HG03432 (cell line): ENCODE measurements around the gene EDIL3.
A peak's percentile ranks its signal among the peaks of the same experiment; 100 is the strongest.
"Not testable (repeated sequence)": the region's sequence is repeated elsewhere in the genome, so short reads cannot be mapped to it uniquely, and the experiment has no call there.

Source experiments
- ATAC-seq: cut with Tn5 transposase; IDR thresholded peaks from one replicate; pipeline ENCODE4 v1.9.1; 2021; ENCODE audit warnings: mild to moderate bottlenecking, moderate library complexity; ENCODE audit not compliant: unreplicated experiment

Gene EDIL3

DNA sequence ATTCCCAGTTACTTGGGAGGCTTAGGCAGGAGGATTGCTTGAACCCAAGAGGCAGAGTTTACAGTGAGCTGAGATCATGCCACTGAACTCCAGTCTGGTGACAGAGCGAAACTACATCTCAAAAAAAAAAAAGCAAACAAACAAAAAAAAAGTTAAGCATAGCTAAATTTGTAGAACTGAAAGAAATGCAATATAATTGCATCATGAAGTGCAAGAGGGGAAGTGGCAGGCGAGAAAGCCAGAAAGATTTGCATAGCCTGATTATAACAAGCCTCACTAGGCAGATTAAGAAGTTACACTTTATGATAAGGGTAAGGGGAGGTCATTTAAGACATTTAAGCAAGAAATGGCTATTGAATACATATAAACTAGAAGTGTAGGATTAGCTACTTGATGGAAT, 187.1 kb downstream of the EDIL3 start:
- peak; percentile 77 for ATAC-seq

DNA sequence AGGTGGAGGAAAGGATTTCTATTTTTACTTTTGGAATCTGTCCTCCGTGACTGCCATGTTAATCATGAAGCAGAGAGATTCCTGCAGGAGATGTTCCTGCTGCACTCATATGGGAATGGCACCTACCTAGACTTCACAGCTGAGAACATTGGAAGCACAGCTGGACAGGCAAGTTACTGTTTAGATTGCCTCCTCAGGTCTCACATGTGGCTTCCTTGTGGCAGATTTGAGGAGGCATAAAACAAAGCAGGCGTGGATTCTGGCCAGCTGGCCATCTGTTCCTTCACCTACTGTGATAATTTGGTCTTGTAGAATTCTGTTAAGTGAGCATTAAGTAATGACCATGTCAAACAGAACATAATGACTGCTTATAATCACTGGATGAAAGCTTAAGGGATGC, 193.4 kb downstream of the EDIL3 start:
- no peak for ATAC-seq

DNA sequence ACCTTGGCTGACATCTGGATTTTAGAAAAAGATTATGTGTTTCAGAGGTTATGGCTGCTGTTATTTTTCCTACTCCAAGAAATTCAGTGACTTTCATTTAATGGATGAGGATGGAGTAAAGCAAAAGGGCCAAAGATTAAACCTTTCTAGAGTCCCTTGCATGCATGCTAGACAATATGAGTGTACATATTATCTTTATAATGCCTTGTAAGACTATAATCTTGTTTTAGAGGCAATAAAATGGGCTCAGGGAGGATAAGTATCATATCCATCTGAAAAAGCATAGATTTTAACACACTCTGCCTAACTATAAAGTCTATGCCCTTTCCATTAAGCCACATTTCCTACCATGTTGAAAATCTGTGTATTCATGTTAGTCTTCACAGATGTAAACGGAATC, 199.8 kb downstream of the EDIL3 start:
- no peak for ATAC-seq

DNA sequence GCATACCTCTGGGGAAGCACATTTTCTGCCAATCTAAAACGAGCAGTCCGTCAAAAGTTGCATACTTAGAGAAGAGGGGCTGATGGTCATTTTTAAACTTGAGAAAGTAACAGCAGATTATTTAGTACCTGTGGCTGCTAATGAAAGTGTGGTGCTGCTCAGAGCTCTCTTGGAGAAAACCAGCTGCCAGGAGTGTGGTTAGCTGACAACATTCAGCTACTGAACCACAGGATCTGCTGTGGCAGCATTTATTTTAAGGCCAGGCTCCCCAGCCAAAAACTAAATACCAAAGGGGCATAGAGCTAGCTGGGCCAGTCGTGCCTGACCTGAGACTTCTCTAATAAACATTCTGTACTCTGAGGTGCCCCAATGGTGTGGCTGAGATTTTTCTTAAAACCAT, 203.6 kb downstream of the EDIL3 start:
- ATAC-seq = peak; percentile 44

DNA sequence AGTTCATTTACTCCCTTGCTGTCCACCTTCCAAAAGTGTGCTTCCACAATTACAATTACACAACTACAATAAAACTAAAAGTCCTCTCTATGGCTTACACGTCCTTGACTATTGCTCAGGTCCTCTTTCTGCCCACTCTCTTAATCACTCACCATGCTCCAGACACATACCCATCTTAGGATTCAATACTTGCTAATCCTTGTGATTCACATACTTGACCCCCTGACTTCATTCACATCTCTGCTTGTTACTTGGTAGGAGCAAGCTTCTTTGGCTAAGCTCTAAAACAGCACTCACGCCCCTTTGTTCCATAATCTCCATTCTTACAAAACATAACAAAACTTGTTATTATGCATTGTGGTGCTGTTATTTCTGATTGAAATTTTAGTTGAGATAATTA, 215.8 kb downstream of the EDIL3 start:
- ATAC-seq = no peak

DNA sequence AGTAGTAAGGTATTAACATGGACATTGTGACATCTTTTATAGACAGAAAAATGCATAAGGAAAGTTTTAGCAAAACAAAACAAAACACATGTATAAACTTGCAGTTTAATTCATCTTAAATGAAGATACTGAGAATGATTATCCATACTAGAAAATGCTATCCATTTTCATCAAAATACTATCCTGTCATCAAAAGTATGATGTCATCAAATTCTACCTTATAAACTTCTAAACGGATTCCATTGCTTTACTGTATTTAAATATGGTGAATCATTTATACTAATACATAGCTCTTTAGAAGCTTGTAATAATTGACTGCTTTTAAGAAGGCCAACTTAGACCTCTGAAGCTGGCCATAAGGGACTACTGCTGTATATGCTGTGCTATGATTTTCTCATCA, 221.0 kb downstream of the EDIL3 start:
- no peak for ATAC-seq

DNA sequence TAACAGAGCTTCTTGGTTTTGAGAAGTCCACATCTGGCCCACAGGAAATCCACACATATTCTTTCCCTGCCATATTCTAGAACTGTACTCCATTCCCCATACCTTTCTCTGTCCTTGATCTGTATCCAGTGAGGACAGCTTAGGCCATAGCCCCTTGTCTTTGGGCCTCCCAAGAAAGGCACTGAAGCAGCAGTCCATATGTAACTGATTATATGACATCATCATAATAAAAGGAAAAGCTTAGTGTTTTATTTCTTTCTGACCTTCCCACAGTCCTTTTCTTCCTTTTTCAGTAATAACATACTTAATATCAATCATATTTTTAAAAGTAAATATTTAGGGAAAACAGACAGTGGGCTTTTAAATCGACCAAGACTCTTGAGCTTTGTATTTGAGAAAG, 222.0 kb downstream of the EDIL3 start:
- ATAC-seq = no peak

DNA sequence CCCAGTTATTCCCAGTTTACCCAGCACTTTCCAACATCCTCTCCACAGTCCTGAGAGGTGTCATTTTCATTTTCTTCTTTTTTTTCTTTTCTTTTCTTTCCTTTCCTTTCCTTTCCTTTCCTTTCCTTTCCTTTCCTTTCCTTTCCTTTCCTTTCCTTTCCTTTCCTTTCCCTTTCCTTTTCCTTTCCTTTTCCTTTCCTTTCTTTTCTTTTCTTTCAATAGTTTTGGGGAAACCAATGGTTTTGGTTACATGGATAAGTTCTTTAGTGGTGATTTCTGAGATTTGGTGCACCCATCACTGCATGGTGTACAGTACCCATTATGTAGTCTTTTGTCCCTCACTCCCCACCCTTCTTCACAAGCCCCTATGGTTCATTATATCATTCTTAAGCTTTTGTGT, 224.0 kb downstream of the EDIL3 start:
- not testable (repeated sequence) for ATAC-seq

DNA sequence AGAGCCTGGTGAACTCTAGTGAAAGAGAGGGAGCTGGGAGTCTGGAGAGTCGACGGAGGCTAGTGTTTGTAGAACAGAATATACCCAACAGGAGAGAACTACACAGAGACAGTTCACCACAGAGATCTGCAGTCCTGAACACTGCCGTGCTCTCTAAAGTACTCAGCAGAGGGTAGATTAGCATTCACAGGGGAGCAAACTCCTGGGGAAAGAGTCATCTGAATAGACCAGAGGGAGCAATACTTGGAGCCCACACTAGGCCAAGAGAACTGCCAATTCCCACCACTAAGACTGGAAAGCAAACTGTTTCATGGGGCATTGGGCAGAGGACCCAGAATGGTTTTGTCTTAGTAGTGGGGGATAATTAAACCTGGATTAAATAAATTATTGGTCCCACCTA, 235.6 kb downstream of the EDIL3 start:
- no peak for ATAC-seq

DNA sequence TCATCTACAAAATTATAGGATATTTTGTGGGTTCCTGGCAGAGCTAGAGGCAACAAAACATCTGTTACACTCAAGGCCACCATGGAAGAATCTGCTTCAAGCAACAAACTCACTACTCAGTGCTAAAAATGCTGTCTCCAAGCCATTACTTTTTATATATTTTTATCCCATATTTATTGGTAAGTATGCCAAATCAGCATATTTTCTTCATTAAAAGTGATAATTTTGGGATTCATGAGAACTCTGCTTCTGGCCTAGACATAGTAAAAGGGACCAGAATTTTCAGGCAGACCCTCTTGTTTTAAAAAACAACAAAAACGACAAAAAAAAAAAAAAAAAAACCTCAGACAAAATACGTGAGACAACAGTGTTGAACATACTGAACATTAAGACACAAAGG, 236.0 kb downstream of the EDIL3 start:
- no peak for ATAC-seq

DNA sequence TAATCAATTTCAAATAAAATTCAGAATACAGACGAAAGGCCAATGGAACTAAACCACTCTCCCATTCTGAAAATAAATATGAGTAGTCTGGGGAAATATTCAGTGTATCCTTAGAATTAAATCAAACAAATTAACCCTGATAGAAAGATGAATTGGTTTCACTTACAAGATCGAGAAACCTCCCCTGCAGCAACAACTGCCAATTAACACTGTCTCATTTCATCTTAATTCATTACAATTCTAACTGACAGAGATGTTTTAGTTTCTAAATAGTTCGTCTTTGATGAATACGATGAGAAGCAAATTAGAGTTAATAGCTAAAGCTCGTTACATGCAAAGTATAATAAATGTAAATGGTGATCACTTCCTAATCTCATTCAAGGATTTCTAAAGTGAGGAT, 247.1 kb downstream of the EDIL3 start:
- ATAC-seq = no peak

DNA sequence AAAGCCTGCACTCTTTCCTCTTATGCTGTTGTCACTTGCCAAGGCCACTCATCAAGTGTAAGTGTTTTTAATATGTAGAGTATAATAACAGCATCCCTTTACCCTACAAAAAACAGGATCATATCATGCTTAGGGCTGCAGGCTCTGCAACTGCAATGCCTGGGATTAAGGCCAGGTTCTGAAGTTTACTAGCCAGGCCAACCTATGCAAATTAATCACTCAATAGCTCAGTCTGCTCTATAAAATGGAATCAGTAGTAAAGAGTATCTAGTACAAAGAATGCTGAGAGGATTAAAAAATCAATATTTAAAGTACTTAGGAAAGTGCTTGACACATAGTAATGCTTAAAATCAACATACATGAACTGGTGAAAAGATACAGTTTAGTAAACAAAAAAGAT, 253.3 kb downstream of the EDIL3 start:
- ATAC-seq = no peak

DNA sequence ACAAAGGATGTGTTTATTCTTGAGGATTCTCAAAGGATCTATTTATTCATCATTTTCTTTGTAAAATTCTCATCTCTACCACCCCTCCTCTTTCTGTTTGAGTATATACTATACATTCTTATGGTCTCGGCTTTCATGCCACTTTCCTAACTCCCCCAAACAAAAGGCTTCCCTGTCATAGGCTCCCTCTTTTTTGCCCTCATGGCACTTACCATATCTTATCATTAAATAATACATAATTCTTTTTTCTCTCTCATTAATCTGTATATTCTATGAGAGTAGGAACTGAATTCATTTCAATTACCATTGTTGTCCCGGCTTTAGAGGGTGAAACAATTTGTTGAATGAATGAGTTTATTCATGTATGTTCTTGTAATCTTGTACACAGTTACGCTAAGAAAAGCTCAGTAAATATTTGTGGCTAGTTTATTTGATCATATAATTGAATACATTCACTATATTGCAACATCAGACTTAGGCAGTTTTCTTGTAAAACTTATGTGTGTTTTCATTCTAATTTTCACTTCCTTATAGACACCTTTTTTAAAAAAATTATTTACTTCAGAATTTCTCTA, 254.6 kb downstream of the EDIL3 start:
- no peak for ATAC-seq

DNA sequence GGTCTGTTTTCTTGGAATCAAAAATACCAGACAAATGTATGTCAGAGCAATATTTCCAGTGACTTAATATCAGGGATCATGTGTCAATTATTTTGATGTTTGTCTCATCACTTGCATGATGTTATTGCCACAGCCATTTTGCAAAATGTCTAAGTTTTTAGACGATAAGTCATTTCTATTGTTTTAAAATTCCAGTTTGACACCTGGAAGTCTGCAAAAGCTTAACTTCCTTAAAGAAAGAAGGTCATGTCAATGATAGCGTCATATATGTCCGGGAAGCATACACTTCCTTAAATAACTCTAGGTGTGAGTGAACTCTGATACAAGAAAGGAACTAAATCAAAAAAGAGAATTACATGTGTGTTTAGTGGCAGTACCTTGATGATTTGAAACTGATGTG, 259.5 kb downstream of the EDIL3 start:
- no peak for ATAC-seq

DNA sequence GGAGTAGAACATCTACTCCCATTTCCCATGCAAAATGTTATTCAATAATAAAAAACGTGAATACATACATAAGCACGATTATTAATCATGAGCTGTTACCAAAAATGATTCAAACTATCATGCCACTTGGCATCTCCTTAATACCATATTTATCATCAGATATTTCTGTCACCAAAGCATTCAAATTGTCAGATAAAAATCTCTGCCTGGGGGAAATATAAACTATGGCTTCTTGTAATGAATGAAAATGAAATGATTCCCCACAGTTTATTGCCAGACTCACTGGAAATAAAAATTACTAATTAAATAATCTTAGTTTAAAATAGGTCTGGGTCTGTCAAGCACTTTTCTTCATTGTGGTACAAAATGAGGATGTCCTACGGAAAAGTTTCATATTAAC, 265.4 kb downstream of the EDIL3 start:
- no peak for ATAC-seq

DNA sequence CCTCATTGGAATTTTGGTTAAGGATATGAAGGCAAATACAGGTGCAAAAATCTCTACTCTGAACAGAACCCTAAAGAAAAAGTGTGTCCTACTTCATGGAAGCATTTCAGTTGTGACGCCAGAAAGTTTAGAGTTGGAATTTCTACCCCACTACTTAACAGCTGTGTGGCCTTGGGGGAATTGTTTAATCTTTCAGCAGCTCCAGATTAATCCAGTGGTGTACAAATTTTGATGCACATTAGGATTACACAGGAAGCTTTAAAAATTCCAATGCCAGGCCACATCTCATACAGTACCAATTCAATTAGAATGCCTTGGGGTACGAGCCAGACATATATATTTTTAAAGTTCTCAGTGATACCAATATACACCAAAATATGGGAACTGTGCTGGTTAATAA, 266.1 kb downstream of the EDIL3 start:
- ATAC-seq = no peak

DNA sequence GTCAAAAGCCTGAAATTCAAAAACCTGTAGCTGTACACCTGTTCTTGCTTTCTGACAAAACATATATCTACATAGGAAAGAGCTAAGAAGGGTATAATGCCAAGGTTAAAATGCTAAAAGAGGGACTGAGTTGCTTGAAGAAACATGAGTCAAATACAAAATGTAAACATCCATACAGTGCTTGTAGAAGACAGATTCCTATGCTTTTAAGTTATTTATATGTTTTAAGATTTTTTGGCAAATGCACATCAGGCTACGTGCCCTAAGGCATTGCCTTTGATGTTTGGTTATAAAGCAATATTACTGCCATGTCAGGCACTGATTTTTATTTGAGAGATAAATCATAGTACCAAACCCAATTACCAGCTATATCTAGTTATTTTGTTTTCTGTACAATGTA, 269.0 kb downstream of the EDIL3 start:
- no peak for ATAC-seq

DNA sequence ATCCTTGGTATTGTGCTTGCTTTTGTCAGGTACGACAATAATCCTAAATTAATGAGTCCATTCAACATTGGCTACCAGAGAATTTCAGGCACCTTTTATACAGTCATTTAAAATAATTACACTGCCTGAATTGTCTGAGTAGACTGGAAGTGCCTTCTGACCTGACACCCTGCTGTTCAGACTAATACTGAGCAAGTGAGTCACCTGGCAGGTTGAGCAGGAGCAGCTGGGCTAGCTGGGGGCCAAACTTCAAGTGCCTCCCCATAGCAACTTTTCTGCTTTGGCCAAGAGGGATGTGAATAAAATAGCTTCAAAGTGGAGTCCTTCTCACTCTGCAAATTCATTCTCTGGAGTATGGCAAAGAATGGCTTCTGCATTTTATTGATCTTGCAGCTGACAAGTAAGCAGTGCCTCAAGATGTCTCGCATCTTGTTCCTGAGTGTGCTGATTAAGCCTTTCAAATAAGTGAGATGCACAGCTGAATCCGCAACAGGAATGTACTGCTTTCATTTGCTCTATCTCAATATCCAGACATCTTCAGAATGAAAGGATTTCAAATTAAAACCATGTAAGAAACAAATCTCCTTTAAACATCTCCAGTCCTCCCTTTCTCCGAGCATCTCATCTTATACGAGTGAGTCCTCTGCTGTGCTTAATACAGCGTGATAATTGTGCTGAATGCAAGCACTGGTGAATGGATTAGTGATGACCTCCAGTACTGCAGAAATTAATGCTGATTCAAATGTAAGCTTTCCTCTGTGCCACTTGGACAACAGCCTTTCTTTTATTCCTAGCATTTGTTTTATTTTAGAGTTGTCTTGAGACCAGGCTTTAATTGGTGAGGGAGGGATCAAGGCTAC, 271.2 kb downstream of the EDIL3 start:
- no peak for ATAC-seq

DNA sequence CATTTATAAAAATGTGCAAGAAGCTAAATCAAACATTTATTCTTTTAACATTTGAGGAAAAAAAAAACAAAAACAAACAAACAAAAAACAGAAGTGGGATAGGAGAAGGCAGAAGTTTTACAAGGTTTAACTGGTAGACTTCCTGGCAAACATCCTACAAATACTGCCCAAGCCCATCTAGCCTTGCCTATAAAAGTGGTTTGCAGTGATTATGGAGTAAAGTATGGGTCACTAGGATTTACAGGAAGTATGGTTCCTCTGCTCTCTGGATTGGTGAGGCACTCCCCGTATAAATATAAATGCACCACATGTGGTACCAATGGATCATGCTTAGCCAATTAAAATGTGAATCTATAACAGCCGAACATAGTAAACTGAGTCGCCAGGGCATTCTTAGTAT, 291.9 kb downstream of the EDIL3 start:
- ATAC-seq = no peak

DNA sequence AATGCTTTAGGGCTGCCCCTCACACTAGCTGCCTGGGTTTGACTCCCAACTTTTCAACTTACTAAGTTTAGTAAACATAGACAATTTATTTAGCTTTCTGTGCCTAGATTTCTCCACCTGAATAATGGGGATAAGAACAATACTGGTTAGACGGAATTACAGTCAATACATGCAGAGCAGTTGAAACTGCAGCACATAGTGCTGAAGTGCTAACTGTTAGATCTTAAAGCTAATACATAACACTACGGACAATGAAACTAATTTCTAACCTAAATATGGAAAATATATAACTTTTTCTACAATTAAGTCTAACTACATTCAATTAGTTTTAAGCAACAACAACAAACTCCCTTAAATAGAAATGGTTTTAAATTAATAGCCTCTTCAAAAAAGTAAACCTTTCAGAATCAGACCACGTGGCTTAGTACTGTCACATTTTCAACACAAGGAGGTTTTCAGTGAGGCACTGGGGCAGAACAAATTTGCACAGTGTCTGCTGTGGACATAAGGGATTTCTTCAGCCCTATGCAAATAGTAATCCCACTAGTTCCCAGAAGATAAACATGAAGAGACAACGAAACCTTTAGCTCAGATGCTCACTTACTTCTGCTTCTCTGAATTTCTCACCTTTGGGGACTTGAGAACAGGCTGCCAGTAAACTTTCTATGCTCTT, 293.4 kb downstream of the EDIL3 start:
- ATAC-seq = peak; percentile 59

DNA sequence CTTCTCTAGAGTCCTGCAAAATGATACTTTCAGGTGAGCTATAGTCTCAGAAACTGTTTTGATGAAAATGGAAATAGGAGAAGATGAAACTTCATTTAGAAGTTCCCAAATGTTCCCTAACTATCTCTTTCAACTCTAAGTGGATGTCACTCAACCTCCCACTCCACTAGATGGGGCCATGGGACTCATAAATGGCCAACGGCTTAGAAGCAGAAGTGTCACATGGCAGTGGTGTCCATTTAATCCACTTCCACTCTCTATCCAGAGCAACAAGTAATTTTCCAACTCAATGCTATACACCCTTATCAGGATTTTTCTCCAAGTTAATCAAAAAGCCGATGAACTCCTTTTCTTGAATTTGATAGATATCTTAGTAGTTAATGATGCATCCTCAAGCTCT, 295.7 kb downstream of the EDIL3 start:
- ATAC-seq = peak; percentile 43

DNA sequence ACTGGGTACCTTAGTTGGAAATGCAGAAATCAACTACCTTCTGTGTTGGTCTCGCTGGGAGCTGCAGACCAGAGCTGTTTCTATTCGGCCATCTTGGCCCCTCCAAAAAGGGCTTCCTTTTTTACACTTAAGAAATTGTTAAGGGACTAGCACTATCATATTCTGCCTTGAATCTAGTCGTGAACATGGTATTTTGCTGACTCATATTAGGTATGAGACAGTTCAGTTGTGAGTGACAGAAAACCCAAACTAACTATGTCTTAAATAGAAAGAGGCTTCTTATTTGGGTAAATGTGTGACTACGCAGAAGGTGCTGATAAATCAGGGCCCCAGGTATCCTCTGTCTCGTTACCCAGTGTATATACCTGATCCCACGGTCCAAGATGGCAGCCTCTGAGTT, 298.2 kb downstream of the EDIL3 start:
- ATAC-seq = no peak
